COR-L47 (cell line): ENCODE results near the gene PODXL2.

Source experiments
- DNase-seq: peaks from one replicate; lab custom pipeline; 2025; lab: John Stamatoyannopoulos, UW

The PODXL2 gene

DNA sequence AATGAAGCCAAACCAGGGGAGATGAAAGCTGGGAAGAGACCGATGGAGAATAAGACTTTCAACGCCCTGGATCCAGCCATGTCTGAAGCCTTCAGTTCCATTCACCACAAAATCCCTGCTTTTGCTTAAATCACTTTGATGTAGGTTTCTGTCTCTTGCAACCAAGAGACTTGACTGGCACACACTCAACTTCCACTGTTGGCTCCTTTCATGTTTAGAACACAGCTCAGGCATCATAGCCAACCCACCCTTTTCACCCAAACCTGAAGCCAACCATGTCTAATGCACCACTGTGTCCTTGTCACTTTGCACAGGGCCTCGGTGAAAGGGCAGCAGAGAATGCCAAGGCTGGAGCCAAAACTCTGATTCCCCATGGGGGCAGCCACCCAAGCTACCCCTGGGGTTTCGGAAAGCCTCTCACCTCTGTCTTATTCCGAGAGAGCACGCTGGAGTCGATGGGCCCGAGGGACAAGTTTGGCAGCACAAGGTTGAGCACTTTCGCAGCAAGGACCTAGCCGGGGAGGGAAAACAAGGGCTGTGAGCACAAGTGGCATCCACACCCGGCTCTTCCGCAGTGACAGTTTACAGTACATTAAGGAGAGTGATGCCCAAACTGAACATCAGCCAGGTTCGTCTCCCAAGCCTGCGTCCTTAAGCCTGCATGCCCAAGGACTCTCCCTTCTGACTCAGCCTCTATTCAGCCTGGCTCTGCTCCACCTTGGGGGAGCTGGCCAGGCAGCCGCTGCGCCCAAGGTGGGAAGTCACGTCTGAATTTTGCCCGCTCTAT, 81.4 kb downstream of the PODXL2 start:
- DNase-seq = no peak

DNA sequence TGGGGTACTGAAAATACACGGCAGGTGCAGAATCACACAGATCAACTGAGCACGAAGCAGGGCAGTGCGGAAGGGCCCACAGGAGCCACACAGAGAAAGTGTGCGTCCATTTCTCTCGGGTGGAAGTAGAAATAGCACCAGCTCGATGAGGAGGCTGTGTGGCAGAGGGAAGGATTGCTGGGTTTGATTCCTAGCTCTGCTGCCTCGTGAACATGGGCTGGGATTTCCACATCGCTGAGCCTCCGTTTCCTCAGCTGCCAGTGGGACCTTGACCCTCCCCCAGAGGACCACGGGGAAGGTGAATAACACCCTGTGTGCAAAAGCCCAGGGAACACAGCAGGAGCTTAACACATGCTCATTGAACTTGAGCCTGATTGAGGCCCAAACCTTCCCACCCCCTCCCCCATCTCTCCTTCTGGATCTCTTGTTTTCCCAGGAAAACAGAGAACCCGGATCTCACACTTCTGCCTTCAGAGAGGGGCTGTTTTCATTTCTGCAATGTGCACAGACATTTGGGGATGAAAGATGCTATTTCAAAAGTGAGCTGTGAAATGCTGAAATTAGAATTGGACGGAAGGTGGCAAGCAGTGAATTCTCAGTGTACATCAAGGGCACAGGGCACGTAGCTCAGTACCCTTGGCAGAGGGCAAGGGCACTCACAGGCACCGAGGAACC, 82.2 kb downstream of the PODXL2 start:
- no peak for DNase-seq

DNA sequence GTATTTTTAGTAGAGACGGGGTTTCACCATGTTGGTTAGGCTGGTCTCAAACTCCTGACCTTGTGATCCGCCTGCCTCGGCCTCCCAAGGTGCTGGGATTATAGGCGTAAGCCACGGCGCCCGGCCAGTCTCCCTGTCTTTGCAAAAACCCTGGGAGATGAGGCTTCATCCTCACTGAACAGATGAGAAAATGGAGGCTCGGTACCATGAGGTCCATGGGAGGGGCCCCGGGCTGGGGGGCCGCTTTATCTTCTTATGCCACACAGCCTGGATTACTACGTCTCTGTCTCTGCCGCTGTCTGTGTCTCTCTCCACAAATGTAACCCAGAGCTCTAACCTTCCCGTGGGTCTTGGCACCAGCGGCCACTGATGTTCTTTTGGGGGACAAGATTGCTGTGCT, 82.9 kb downstream of the PODXL2 start:
- no peak for DNase-seq

DNA sequence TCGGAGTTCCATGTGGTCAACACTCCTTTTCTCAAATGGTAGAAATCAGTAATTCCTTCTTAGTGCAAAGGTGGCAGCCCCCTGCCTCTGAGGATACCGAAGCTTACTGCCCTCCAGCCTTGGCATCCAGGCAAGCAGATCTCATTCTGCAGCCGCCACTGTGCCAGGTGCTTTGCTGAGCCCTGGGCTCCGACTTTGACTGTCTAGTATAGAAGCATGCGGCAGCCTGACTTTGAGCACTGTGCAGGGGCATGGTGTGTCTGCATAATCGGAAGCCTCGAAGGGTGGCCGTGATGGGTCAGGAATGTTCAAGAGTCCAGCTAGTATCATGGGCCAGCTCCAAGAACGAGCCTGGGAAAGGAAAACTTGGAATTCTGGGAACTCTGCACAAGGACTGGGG, 83.5 kb downstream of the PODXL2 start:
- no peak for DNase-seq

DNA sequence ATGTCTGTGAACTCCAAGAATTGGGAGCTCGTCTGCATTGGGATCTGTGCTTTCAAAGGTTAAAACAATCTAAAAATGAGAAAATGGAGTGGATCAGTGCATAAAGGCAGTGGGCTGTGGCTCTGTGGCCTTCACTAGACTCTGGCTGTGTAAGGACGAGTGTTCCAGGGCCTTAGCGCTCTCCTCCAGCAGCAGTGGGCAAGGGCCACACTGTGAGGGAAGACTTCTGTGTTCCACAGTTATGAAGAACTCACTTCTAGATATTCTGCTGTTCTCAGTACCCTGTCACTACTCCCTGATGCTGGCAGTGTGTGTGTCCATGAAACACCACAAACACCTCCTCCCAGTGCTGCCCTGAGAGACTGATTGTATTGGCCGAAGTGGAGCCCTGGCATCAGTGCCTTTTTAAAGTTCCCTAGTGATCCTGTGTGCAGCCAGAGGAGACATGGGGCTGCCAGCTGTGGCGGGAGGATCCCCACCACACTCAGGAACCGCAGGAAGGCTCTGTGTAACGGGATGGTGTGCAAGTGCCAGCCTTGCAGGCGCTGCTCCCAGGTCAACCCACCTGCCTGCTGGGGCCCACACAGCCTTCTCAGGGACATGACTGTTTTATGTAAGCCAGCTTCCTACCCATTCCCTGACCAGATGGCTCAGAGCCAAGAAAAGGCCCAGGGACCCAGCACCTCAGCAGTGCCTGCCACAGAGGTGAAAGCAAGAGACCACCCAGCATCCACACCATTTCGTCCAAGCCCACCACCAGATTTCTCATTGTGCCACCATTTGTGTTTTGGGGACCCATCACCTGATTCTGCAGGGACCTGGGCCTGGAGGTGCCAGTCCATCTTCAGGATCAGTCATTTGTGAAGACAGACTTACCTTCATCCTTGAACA, 84.1 kb downstream of the PODXL2 start:
- peak; percentile 25 for DNase-seq

DNA sequence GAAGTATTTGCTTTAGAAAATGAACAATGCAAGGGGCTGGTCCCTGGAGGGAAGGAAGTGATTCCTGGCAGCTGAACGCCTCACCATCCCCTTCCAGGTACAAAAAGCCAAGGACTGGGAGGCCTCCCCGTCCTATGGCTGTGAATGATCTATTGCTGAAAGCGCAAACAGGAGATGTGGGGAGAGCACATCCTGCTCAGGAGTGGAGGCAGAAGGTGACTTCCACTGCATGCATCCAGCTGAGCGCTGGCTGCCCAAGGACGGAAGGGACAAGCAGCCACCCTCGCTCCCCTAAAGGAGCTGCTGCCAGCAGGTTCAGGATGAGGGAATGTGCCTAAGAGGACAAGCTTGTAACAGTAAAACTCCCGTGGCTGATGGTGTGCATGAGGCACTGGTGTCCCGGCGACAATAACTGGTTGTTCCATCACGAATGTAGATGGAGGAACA, 85.2 kb downstream of the PODXL2 start:
- no peak for DNase-seq

DNA sequence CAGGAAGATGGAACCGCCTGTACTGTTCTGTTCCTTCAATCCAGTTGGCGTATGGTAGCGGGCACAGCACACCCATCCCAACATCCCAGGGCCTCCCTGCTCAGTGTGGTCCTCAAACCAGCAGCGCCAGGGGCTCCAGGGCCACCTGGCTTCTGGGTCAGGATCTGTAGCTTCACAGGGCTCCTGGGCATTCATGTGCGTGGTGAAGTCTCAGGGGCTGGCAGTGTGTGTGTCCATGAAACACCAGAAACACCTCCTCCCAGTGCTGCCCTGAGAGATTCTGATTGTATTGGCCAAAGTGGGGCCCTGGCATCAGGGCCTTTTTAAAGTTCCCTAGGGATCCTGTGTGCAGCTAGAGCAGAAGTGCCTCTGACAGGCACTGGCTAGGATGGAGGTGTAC, 85.9 kb downstream of the PODXL2 start:
- DNase-seq = no peak

DNA sequence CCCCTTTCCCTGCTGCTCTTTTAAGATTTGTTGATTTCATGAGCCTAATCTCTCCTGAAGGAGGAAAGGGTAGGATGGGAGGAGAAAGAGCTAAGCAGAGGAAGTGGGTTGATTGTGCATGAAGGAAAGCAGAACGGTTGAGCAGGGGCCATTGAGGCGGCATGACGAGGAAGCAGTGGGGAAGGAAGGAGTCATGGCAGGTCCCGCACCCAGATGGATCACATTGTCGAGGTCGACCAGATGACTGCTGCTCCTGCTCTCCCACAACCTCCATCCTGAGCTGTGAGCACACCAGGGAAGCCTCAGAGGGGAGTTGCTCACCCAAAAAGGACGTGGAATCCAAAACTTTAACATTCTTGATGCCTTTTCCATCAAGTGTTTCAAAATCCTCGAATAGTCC, 86.5 kb downstream of the PODXL2 start:
- no peak for DNase-seq

DNA sequence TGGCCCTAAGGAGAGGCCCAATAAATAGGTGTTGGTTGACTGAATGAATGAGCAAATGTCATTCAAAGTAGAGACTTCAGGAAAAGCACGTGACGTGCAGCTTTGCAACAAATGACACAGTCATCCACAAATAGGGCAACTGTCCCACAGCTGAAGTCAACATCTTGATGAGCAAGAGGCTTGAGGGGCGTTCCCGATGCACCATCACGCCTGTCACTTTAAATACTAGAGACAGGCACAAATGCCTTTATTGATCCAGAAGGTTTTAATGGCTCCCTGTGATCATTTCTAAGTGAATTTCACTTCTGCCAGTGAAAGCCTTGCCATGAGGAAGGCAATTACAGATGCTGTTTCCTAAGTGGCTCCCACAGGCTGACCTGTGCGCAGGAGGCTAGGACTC, 87.4 kb downstream of the PODXL2 start:
- DNase-seq = no peak

DNA sequence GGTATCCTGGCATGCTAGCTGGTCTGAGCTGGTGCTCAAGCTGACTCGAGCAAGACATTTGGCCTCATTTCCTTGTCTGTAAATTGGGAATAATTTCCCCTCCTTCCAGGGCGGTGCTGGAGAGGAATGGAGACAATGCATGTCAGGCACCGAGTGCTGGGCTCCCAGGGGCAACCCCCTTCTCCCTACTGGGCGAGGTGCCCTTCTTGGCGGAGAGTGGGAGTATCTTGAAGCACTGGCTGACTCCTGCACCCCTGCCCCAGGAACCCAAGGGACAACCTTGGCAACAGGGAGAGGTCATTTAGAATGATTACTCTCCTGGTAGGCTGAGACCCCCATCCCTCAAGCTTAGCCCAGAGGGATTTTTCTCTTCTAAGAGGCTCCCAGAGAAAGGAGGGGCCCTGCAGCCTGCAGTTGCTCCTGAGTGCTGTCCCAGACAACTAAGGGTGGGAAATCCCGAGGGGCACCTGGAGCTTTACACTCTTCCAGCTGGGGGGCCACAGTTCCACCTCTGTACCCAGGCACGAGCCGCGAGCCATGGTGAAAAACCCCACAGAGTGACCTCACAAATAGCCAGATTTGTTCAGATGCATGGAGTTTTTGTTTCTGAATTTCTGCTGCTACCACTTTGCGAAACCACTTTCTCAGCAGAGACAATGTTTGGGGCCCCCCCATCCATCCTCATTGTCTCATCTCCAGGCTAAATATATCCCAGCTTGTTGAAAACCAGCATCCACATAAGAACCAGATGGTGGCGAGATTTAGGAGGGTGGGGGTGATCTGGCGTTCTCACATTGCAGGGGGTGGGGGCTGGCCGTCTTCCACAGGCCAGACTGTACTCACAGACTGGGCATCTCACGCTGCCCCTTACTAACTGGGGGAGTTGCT, 88.6 kb downstream of the PODXL2 start:
- DNase-seq = no peak

DNA sequence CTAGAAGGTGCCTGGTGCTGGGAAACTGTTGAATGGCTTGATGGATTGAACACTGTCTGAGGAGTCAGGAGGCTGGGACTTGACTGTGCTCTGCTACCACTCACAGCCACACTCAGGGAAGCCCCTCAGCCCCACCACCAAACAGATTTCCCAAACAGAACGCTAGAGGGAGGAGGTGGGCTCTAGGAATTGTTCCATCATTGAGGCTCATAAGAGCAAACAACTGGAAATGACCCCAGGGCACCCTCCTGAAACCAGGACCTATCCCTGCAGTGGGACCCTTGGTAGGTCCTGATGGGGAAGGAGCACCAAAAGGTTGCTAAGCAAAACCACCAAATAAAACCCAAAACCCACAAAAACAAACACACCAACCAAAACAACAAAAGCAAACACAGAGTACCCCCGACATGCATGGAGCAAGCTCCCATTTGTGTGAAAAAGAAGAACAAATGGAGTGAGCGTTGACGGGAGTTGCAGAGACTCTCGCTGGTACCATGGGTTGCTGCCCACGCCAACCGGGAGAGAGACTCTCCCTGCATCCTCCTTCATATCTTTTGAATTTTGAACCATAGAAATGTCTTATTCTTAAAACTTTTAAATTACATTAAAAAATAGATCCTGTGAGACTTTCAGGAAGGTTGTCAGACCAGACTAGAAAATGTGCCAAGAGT, 89.4 kb downstream of the PODXL2 start:
- DNase-seq = no peak

DNA sequence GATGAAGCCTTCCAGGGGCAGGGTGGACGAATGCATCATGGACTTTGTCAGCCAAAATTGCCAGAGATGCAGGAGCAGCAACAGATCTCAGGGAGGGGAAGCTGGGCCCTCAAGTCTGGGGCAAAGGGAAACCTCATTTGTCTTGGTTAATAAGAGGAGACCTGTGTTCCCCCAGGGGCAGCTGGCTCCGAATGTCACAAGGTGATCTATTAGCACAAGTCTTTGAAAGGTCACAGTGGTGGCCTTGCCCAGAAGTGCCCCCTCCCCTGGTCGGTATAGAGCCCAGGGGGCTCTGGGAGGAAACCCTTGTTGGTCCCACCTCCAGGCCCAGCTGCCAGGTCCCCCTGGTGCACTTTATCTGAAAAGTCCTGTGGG, 89.9 kb downstream of the PODXL2 start:
- no peak for DNase-seq

DNA sequence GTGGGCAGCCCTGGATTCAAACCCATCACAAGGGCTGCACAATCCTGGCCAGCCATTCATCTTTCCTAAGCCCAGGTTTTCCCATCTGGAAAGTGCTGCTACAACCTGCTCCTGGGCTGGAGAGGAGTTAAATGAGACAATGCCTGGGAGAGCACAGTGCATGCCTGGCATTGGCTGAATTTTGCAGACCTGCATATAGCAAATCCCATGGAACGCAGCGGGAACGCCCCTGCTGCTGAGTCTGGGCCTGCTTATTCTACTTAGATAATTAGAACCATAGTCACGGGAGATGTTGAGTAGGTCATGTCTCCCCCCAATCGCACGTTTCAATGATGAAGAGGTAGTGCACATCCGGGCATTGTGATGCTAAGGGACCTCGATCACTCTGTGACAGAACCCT, 90.4 kb downstream of the PODXL2 start:
- no peak for DNase-seq

DNA sequence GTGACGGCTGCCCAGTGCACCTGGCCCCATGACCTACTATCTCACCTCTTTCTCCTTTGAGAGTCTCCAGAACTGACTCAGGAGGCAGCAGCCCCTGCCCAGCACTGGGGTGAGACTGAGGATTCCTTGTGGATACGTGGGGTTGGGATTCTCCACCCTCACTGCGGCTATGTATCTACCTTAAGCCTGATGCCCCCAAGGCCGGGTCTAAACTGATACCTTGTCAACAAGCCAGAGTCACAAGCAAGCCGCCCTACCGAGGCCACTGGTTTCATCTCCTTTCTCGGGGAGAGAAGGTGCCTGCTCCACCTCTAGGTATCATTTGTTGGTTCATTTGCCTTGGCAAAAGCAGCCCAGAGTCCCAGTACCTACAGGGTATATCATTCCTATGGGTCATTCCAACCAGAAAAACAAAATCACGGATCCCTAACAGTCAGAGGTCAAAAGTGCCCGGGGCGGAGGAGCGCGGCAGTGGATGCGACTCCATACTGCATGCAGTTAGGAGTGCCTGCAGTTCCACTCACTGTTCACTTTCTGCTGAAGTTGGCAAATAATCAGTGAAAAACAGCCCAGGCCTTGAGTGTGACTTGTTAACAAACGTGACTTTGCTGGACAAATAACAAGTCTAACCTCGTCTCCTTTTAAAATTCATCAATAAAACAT, 91.3 kb downstream of the PODXL2 start:
- DNase-seq = no peak

DNA sequence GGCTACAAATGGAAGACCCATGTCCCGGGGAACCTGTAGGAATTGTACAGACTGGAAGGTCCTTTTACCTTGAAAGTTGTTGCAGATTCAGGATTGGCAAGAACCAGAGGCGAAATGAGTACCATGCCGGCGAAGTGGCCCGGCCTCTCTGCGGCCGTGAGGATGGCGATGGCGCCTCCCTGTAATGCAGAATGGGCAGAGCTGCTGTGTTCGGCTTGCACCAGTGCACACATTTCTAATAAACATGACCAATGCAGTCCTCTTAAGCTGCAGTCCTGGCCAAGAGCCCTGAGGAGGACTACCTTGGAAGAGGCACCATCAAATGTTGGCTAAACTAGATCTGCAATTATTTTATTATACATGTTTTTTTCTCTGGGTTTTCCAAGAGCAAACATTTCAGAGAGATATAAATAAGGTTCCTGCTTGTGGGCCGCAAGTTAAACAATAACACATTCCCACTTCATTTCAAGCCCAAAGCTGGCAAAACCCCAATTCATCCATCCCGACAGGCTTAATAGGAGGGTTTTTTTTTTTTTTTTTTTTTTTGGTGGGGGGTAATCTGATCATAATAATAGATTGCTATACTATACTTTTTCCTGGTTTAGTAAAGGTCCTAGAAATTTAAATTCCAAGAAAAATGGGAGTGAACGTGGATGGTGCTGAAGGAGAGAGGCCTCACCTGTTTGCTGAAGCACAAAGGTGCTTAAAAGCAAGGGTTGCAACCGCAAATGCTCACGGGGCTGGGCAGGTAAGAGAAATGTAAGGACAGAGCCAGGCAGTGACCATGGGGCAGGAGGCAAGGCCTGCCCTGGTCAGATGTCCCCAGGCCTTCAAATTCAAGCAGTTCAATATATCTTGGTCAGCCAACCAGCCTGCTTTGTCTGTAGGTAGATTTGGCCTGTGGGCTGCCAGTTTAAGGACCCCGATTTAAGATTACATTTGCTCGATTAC, 92.3 kb downstream of the PODXL2 start:
- no peak for DNase-seq

DNA sequence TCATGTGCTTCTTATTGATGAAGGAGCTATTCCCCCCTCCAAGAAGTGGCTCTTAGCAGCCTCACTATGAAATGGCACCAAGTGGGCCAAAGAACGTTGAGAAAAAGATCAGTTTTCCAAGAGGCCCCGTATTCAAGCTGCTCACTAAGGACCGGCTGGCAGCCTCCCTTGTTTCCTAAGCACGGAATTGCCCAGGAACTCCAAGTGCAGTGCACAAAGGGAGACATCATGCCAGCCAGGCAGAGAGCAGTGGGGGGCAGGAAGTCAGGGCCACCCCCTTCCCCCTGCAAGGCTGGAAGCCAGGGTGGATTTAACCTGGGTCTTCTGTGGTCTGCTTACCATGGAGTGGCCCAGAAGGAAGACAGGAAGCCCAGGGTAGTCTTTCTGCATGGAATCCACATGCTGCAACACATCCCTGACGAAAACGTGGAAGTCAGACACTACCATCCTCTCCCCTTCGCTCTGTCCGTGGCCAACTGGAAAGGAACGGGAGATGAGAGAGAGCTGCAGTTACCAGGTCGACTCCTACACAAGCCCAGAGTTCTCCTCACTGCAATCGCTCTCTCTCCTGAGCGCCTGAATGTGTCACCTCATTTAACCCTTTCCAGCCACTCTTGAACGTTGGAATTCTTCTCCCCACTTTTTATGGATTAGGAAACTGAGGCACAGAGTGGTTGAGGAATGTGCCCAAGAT, 93.3 kb downstream of the PODXL2 start:
- DNase-seq = no peak
